Measurements from ENCODE around the gene IMMP2L.

GRCh38 chr7:111090846-111091245 is 471.4 kb downstream of the IMMP2L start, which contains the start of gene LRRN3:
- no peak for TF ChIP-seq TARDBP (IDR thresholded peaks at IDR 0.05)
- no peak for TF ChIP-seq CTBP1 (IDR thresholded peaks at IDR 0.05; ENCODE audit: borderline replicate concordance)
- no peak for TF ChIP-seq ZNF384 (IDR thresholded peaks at IDR 0.05)
- no peak for TF ChIP-seq HDGF (IDR thresholded peaks at IDR 0.05; ENCODE audit: borderline replicate concordance)
- no peak for TF ChIP-seq FOXM1 (IDR thresholded peaks at IDR 0.05; ENCODE audit: borderline replicate concordance)
- TF ChIP-seq ARNT (IDR thresholded peaks at IDR 0.05) = no peak
- TF ChIP-seq SP1 (IDR thresholded peaks at IDR 0.05) = no peak
